Activated gamma-delta T cell treated with Interleukin-2 at 50 U/mL for 16 hours (primary cell): ENCODE measurements around the gene DNAH11.
"Not testable (repeated sequence)": the region's sequence is repeated elsewhere in the genome, so short reads cannot be mapped to it uniquely, and the experiment has no call there.

Experiments
- DNase-seq: peaks from one replicate; pipeline ENCODE4 v3.0.0-alpha.2; 2020

The DNAH11 gene

DNA sequence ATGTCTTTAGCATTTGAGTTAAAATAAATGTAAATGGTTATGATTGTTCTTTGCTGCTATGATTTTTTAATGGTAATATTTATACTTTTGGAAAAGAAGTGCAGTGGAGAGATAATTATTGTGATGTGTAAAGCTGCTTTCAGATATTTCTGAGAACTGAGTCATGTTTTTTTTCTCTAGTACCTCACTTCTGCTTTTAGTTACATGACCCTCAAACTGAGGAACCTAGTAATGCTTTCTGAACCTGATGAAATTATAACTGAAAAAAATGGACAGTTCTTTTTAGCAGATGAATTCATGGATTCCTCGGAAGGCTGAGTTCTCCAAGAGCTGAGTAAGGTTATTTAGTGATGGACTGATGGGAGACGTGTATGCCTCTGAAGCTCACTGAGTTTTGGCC lies 235.1 kb downstream of the DNAH11 start:
- DNase-seq: no peak

DNA sequence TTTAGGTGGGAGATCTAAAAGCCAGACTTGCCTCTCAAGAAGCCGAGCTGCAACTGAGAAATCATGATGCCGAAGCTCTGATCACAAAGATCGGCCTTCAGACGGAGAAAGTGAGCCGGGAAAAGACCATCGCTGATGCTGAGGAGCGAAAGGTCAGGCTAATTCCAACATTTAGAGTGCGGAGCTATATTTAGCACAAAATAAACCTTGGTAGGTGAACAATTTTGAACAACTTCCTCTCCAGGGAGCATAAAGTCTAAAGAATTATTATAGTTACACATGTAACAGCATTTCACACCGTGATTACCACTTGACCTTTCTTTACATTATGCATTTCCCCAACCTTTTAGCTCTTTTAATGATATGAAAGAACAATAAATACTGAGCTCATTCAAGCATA lies 236.1 kb downstream of the DNAH11 start:
- no peak for DNase-seq

DNA sequence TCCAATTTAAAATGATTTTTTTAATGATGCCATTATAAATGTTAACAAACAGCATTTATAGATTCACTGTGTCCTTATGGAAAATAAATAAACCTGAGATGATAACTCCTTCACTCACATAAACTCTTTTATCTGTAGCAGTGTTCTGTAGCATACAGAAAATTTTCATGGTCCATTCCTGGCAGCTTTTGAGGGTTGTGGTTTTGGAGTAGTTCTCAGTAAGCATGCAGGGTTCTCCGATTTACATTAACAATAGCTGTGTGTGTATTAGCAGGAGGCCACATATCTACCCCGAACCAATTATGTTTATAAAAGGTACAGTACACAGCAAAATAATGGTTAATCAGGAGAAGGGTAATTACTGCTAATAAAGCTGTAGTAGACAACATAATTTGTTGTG lies 240.2 kb downstream of the DNAH11 start:
- no peak for DNase-seq

DNA sequence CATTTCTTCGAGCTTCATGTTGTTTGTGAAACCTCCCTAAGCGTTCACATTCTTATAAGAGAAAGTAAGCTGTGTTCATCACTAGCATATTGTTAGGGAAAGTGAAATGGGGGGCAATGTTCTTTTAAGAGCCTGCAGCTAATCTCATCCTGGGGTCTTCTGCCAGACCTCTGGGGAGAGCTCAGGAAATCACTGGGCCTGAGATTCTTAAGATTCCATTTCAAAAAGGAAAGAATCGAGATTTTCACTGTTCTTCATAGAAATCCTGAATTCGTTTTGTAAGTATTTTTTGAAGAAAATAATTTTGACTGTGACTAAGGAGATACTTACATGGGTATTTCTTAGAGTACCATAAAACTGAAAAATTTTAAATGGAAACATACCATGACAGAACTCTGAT lies 242.2 kb downstream of the DNAH11 start:
- DNase-seq: no peak

DNA sequence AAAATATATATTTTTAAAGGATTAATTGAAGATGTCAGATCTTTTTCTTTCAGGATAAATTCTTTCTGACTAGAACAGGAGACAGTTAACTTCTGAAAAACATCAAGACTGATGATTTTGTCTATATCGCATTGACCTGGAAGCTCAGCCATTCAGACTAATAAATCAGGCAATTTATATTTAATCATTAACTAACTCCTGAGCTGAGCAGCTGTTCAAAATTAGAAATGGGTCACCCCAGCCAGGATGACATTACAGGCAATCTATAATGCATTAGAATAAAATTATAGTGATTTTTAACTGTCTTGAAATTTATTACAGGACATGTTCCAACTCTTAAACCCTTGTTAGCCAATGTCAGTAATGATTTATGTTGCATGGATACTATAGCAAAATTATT lies 263.0 kb downstream of the DNAH11 start:
- DNase-seq: no peak

DNA sequence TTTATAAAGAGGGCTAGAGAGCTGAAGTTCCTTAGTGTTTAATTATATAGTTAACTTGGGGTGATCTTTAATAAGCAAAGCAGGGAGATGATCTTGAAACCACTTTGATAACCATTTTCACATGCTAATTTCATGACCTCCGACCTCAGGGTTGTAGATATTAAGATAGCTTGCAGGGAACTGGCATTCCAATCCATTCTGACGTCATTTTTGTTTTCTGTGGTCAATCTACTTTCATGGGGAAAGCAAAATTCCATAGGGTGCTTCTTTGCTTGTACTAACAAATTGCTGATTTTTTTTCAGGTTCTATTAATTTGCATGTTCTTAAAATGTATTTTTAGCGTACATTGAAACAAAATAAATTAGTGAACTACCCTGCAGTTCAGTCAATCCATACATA lies 263.5 kb downstream of the DNAH11 start:
- DNase-seq: no peak

DNA sequence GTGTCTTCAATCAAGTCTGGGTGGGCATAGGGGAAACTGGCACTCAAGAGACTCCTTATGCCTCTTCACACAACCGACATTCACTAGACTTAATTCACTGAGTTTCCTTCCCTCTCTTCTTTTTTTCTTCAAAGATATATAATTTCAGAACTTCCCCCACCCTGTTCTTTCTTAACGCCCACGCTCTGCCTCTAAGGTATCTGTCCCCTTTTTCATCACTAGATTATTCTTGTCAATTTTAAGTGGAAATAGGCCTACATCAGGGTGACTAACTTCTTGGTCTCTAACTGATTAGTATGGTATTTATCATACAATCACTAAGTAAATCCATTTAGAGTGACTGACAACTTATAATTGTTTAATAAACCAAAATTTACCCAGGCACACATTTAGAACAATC lies 276.2 kb downstream of the DNAH11 start:
- DNase-seq: no peak

DNA sequence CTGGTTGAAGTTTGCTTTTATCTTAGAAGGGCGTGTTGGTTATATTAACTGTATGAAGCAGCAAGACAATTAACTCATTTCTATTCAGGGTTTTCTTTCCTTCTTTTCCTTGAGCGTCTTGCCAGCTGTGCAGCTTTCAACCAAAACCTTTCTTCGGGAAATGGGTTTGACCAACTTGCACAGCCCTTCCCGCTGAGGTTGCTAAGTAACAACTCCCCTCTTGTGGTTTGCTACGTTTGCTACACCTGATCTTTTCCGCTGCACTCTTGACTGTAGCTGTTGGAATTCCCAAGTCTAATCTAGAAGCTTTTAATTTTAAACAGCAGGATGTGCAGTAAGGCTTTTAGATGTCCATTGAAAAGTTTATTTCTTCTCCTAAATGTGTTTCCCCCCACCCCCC lies 286.0 kb downstream of the DNAH11 start:
- no peak for DNase-seq

DNA sequence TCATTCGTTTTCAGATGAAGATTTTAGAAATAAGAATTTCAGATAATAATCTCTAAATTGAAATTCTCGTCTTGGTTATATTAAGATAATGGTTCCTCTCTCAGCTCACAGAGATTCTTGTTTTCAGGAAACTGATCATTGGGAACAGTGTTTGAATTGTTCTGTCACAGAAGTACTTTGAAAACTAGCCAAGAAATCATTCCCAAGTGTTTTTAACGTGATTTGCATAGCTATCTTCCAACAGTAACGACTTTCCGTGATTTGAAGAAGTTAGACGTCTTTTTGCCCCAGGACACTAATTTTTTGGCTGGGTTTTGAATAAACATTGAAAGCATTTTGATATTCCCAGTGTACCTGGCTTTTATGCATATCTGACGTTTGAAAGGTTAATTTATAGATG lies 286.9 kb downstream of the DNAH11 start:
- no peak for DNase-seq

DNA sequence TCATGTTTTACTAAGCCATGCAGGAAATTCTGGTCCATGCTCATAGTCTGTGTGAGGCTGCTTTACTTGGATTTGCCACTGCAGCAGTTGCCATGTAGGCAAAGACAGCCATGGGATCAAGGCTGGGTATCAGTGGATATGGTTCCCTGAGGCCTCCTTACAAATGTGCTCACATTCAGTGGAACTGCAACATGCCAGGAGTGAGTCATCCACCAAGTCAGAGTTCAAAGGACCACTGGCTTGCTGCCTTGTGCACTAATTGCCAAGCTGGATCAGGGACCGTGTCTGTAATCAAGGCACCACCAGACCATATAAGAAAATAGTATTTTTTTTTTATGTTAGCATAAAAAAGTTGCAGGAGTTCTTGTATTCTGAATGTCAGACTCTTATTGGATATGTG lies 301.9 kb downstream of the DNAH11 start:
- no peak for DNase-seq

DNA sequence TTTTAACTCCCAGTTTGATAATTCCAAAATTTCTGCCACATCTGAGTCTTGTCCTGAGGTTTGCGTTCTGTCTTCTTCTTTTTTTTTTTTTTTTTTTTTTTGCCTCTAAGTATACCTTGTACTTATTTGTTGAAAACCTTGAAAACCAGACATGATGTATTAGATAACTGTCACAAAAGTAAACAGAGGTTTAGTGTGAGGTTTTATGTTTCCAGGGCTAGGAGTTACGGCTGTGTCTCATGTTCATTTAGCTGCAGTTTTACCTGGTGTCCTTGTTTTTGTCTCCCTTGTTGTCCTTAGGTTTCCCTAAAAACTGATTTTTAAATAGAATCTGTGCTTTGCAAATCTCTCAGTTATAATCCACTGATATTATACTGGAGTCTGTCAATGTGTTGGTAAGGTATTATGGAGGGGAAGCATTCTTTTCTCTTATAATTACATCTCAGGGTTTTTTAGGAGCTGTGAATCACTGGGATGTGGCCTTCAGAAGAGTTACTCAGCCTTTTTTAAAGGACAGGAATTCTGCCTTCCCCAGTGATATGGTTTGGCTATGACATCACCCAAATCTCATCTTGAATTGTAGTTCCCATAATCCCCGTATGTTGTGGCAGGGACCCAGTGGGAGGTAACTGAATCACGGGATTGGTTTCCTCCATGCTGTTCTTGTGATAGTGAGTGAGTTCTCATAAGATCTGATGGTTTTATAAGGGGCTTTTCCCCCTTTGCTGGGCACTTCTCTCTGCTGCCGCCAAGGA lies 307.9 kb downstream of the DNAH11 start:
- DNase-seq: no peak

DNA sequence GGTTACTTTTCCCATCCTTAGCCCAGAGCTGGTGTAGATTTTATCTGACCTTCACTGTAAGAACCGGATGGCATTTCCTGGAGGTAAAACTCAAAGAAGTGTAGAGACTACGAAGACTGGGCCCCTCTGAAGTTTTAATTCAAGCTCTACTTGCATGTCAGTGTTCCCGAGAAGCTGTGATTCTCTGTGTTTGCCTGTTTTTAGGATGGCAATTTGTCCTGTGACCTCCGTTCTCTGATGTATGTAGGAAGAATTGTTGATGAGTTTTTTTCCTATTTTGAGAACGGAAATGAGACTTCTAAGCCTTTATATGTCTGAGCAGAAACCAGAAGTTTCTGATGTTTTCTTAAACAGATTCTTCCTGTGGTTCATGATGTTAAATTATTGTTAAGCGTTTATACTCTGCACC lies 308.7 kb downstream of the DNAH11 start:
- DNase-seq: no peak

DNA sequence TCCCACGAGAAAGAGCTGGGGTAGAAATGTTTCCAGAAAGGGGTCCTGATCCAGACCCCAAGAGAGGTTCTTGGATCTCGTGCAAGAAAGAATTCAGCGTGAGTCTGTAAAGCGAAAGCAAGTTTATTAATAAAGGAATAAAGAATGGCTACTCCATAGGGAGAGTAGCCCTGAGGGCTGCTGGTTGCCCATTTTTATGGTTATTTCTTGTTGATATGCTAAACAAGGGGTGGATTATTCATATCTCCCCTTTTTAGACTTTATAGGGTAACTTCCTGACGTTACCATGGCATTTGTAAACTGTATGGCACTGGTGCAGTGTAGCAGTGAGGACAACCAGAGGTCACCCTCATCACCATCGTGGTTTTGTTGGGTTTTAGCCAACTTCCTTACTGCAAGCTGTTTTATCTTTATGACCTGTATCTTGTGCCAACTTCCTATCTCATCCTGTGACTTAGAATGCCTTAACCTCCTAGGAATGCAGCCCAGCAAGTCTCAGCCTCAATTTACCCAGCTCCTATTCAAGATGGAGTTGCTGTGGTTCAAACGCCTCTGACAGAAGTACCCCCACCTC lies 322.9 kb downstream of the DNAH11 start:
- DNase-seq: not testable (repeated sequence)

DNA sequence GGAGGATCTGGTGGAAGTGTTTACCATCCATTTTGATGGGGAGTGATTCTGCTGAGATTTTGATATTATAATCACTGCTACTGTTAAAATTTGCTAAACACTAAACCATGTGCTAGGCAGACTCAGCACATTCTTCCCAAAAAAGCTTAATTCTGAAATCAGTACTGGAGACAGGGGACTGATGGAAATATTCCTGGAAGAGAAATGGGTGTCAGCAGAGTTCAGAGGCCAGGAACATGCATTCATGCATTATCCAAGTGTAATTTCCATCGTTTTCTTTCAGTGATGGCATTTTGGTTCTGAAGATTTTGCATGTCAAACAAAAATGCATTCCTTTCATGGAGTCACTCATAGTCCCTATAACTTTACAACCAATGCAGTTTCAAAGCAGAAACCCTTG lies 323.9 kb downstream of the DNAH11 start:
- DNase-seq: no peak

DNA sequence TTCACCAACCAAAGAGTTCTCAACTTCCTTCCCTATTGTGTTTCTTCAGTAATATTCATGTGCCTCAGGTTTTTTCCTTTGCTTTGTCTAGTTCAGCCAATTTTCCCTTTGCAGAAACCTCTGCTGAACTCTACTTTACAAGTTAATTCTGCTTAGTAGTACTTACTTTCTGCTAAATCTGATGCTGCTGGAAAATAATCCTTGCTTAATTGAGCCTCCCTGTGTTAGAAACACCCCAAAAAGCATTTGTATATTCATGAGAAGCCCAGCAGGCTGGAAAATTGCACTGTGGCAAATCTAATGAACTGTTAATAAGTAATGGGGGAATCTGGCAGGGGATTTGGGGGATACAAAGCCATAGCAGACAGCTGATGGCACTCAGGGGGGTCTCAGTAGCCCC lies 324.4 kb downstream of the DNAH11 start:
- no peak for DNase-seq

DNA sequence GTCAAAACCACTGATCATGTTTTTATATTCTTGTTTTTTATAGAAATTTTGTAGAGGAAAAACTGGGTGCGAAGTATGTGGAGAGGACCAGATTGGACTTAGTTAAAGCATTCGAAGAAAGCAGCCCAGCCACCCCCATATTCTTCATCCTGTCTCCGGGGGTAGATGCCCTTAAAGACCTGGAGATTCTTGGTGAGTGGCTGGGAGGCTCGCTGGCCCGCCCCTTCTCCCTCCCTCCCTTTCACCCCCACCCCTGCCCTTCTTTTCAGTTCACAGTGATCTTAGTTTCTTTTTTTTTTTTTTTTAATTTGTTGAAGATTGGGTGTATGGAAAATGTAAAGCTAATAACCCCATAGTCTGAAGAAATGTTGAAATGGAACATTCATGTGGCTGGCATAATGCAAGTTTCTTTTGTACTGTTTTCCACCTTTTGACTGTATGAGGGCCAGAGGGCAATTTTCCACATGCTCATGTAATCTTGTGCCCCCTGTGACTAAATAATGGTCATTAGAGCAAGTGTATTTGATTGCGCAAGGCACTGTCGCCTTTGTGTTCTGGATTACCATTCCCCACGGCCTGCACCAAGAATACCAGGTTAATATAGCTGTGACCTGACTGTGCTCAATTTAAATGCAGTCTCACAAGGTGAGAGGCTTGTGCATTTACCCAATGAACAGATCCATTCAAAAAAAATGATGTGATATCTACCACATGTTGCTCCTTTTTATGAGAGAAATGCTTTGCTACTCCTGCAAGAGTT lies 325.2 kb downstream of the DNAH11 start:
- no peak for DNase-seq

DNA sequence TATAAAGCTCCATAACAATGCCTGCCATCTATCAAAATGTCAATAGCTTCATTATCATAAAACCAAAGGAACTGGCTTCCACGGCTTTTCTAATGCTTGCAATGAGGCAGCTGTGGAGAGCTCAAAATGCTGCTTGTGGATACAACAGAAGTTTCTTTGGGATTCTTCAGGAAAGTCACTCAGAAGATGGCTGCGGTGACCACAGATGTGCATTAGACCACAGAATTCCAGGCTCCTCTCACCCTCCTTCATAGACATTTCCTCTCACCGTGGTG lies 325.7 kb downstream of the DNAH11 start:
- DNase-seq: no peak

DNA sequence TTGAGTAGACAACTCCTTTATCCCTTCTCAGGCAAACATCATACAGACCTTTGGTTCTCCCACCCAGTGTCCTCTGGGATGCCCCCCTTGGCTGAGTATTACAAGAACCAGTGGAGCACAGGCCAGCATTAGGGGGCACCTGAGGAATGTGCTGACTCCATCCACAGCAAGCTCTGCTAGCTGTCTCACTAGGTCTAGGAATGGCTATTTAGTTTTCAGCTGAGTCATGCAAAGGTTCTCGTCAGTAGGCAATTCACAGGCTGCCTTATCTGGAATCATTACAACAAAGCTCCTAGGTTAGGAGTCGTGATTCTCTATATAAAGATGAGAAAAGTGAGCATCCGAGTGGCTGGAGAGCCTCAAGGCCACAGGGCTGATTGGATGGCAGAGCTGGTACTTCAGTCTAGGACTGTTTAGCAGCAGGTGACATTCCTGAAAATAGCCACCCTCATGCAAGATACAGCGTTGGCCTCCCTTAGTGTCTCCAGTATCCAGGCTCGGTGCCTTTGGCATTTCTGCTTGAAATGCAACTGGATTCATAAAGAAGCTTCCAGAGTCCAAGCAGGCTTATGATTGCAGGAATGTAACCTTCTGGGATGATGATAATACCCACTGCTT lies 327.1 kb downstream of the DNAH11 start:
- no peak for DNase-seq

DNA sequence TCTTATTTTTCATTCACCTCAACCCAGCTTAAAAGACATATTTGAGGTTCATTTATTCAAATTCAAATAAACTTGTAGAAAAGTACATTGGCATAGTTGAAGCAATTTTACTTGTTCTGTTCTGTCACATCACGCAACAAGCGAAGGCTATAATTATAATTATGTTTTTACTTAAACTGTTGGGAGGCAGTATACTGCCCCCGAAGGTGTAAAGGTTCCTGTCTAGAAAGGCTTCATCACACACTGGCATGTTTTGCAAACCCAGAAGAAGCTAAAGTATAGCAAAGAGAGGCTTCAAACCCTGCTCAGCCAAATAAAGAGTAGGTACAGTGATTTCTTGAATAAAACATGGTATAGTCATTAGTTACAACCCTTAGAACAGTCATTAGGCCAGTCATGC lies 340.2 kb downstream of the DNAH11 start:
- DNase-seq: no peak

DNA sequence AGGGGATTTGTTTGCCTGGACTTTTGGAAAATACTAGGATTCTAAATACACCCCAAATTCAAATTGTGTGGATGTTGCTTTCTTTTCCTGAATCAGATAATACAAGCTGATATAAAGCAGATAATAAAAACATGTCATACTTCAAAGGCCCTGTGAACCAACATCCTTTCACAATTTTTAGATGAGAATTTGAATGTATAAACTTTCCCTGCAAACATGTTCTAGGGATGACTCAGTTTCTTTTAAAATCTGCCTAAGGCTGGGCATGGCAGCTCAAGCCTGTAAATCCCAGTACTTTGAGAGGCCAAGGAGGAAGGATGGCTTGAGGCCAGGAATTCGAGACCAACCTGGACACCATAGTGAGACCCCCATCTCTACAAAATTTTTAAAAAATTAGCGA lies 340.7 kb downstream of the DNAH11 start:
- DNase-seq: not testable (repeated sequence)

DNA sequence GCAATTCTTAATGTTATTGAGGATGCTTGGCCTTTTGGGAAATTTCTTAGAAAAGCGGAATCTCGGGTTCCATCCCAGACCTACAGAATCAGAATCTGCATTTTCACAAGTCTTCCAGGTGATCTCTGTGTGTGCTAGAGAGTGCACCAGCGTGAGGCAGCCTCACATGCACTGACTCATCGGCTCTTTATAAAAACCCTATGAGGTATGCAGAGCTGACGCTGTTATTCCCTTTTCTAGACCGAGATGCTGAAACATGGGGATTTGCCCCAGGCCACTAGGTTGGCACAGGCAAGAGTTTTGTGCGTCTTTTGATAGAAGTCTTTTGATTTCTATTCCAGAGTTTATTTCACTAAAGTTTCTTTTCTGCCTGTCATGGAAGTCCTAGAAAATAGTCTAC lies 341.7 kb downstream of the DNAH11 start:
- no peak for DNase-seq

DNA sequence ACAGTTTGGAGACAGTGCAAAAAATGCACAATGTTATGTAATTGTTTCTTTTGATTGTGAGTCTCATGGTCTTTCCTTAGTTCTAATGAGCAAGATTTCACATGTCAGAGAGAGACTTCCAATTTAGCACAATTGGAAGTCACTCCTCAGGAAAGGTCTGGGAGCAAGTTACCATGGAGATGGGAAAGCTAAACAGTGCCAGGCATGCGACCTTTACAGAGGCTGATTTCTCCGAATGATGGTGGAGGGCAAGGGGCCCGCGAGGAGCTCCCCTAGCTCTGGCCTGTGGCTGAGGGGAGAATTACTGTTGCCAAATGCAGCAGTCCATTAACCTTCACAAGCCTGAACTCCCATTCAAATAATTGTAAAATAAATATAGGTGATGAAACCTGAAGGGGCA lies 343.6 kb downstream of the DNAH11 start:
- no peak for DNase-seq

DNA sequence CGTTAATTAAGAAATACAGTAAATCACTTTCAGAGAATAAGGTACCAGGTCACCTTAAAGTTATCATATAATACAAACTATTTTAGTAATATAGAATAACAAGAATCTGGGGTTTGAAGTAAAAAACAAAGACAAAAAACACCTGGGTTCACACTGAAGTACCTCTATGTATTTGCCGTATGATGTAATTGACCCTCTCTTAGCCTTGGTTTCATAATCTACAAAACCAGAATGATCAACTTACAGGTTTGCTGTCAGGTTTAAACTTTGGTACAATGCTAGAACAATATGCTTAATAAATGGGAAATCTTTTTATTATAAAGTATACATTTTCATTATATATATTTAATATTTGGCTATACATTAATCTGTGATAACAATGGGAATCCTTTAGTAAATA lies 344.5 kb downstream of the DNAH11 start:
- no peak for DNase-seq

DNA sequence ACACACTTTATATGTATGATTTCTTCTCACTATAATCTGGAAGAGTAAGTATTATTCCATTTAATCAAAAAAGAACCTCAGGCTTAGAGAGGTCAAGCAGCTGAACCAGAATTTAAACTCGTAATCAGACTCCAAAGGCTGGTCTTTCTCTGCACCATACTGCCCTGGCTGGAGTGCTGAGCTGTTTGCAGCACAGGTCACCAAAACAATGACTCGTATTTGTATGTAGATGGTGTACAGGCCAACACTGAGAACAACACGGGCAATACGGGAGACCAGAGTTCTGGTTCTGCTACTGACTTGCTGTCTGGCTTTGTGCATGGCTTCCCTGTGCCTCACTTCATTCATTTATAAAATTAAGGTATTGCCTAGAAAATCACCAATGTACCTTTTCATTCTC lies 344.9 kb downstream of the DNAH11 start:
- no peak for DNase-seq
